ENCODE data around the gene NOXA1.

The NOXA1 gene

DNA sequence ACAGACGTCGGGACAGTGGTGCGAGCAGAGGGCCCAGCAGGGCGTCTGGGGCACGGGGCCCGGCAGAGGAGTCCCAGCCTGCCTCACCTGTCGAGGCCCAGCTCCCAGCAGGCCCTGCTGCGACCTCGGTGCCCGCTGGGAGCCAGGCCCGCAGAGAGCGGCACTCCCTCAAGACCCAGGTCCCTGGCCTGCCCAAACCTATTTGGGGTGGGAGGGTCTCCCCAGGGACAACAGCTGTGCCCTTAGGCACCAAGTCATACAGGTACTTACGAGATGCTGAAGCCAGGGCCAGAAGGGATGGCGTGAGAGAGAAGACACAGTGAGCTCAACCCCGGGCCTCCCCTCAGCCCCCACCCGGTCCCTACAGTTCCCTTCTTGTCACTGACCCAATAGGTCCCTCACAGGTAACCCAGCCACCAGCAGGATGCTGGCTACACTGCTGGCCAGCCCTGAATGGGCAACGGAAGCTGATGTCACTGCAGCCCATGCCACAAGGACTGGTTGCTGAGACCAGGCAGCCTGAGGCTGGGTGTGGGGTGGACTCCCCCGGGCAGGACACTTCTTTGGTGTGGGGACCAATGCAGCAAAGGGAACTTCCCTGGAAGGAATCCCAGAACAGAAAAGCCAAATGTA is 32.3 kb downstream of the NOXA1 start:
- DNase-seq, result no peak
- no peaks in the 10 kb centered on the region for H3K27me3 ChIP-seq (ENCODE audit: control insufficient read depth in 1 of 2, insufficient read depth in 1 of 2, low read length in 2 of 2)
- WGBS, result 92% methylated on average over 18 of the region's 18 CpGs

DNA sequence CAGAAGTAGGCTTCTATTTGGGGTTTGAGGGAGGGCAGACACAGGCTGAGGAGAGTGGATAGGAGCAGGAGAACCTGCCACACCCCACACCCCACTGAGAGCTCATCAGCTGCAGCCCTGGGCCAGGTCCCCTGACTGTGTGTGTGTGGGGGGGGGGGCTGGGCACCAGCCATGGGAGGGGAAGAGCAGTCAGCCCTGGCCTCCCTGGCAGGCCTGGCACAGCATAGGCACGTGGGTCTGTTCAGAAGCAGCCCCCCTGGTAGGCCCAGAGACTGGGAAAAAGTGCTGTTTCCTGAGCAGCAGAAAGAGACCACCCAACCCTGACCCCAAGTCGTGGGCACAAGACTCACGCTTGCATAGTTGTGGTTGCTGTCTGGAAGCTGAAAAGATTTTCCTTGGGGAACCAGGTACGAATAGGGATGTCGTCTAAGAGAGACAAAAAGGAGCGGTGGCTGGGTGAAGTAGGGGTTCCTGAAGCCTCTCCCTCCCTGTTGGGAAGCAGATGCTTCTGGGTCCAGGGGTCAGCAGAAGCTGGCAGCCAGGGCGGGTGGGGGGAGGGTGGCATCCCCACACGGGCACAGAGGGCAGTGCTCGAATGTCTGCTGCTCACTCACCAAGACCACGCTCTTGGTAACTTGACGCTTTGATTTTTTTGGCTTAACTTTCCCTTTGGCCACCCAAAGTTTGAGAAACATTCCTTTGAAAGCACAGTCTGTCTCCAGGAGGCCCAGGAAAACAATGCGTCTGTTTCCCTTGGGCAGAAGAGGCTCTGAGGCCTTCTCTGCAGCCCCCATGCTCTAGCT is 33.1 kb downstream of the NOXA1 start:
- 91% methylated on average over 12 of the region's 12 CpGs for WGBS
- H3K9ac ChIP-seq (ENCODE audit: low read length), result no peak overlapping the region
- no peak for DNase-seq
- peak overlapping the region; percentile 33 for H2BK5ac ChIP-seq (ENCODE audit: low read depth, low read length, poor library complexity, severe bottlenecking)
- H3K27ac ChIP-seq (ENCODE audit: low read length, poor library complexity, severe bottlenecking), result peak overlapping the region; percentile 68
- no peak overlapping the region for H3K18ac ChIP-seq (ENCODE audit: low read depth in 1 of 2, low read length in 2 of 2)
- no peaks in the 10 kb centered on the region for H3K9me3 ChIP-seq (ENCODE audit: control insufficient read depth, low read length)
- no peak overlapping the region for H3K23ac ChIP-seq (ENCODE audit: low read length in 2 of 2)
- H3K4me2 ChIP-seq (ENCODE audit: low read length, poor library complexity, severe bottlenecking), result peak overlapping the region; percentile 31
- H3K27me3 ChIP-seq (ENCODE audit: control insufficient read depth in 1 of 2, insufficient read depth in 1 of 2, low read length in 2 of 2), result no peaks in the 10 kb centered on the region
- H2BK120ac ChIP-seq (ENCODE audit: low read depth, low read length), result no peak overlapping the region
- H4K91ac ChIP-seq (ENCODE audit: low read length), result no peak overlapping the region
- H3K36me3 ChIP-seq (ENCODE audit: control insufficient read depth in 1 of 2, insufficient read depth in 2 of 2, low read depth in 1 of 2, low read length in 2 of 2), result peaks cover 19 to 59% of the 10 kb centered on the region in 2 experiments
- no peak overlapping the region for H2BK15ac ChIP-seq (ENCODE audit: low read depth, poor library complexity, severe bottlenecking)
- no peak overlapping the region for H4K8ac ChIP-seq (ENCODE audit: low read length)
- H3K4me1 ChIP-seq (ENCODE audit: control insufficient read depth, insufficient read depth, low read depth, low read length), result peaks cover 59% of the 10 kb centered on the region
- no peak overlapping the region for H3K4ac ChIP-seq (ENCODE audit: low read depth in 1 of 2, low read length in 2 of 2)
- H2BK12ac ChIP-seq (ENCODE audit: low read length in 2 of 2), result no peak overlapping the region
- no peak overlapping the region for H3K14ac ChIP-seq (ENCODE audit: low read length in 2 of 2)
- no peak overlapping the region for H3K4me3 ChIP-seq (ENCODE audit: insufficient read depth in 1 of 2, low read depth in 1 of 2, low read length in 2 of 2)
- no peak overlapping the region for H2AFZ ChIP-seq (ENCODE audit: low read depth, low read length)
- H2AK5ac ChIP-seq (ENCODE audit: low read length, severe bottlenecking), result no peak overlapping the region
- peaks cover 19% of the 10 kb centered on the region for H3K79me1 ChIP-seq (replicated peaks; ENCODE audit: low read length, poor library complexity, severe bottlenecking)

More for the DNA sequence above, 32.3 kb downstream of the NOXA1 start:
- no peak overlapping the region for H4K91ac ChIP-seq (ENCODE audit: low read length)
- H2BK120ac ChIP-seq (ENCODE audit: low read depth, low read length), result no peak overlapping the region
- no peak overlapping the region for H3K14ac ChIP-seq (ENCODE audit: low read length in 2 of 2)
- no peak overlapping the region for H3K4me2 ChIP-seq (ENCODE audit: low read length, poor library complexity, severe bottlenecking)
- no peak overlapping the region for H3K9ac ChIP-seq (ENCODE audit: low read length)
- H4K8ac ChIP-seq (ENCODE audit: low read length), result no peak overlapping the region
- peak overlapping the region; percentile 24 for H2AK5ac ChIP-seq (ENCODE audit: low read length, severe bottlenecking)
- peaks cover 59% of the 10 kb centered on the region for H3K4me1 ChIP-seq (ENCODE audit: control insufficient read depth, insufficient read depth, low read depth, low read length)
- no peak overlapping the region for H3K4ac ChIP-seq (ENCODE audit: low read depth in 1 of 2, low read length in 2 of 2)
- no peak overlapping the region for H3K18ac ChIP-seq (ENCODE audit: low read depth in 1 of 2, low read length in 2 of 2)
- no peak overlapping the region for H2BK12ac ChIP-seq (ENCODE audit: low read length in 2 of 2)
- H3K23ac ChIP-seq (ENCODE audit: low read length in 2 of 2), result no peak overlapping the region
- H2BK15ac ChIP-seq (ENCODE audit: low read depth, poor library complexity, severe bottlenecking), result peak overlapping the region; percentile 16
- peak overlapping the region; percentile 33 for H2BK5ac ChIP-seq (ENCODE audit: low read depth, low read length, poor library complexity, severe bottlenecking)
- H2AFZ ChIP-seq (ENCODE audit: low read depth, low read length), result no peak overlapping the region
- H3K27ac ChIP-seq (ENCODE audit: low read length, poor library complexity, severe bottlenecking), result peak overlapping the region; percentile 68
- no peaks in the 10 kb centered on the region for H3K9me3 ChIP-seq (ENCODE audit: control insufficient read depth, low read length)
- peaks cover 19% of the 10 kb centered on the region for H3K79me1 ChIP-seq (replicated peaks; ENCODE audit: low read length, poor library complexity, severe bottlenecking)
- H3K4me3 ChIP-seq (ENCODE audit: insufficient read depth in 1 of 2, low read depth in 1 of 2, low read length in 2 of 2), result no peak overlapping the region
- peaks cover 19 to 55% of the 10 kb centered on the region in 2 experiments for H3K36me3 ChIP-seq (ENCODE audit: control insufficient read depth in 1 of 2, insufficient read depth in 2 of 2, low read depth in 1 of 2, low read length in 2 of 2)

DNA sequence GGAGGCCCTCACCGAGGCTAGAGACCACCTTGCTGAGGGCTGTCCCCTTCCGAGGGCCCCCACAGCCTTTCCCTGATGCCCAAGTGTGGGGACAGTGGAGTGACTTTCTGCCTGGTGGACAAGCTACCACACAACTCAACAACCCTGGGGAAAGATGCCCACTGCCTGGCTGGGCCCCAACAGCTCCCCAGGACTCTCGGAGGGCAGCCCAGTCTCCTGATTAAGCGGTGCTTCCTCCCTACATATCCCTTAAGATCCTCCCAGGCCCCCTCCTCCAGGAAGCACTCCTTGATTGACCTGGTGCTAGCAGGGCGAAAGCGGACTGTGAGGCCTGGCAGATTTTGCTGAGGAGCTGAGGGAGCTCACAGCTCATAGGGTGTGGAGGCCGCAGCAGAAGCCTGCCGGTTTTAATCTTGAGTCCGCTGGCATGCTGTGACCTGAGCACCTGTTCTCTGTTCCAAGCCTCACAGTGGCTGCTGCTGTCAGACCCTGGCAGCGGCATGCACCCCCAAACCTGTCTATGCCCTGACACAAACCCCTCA is 33.7 kb downstream of the NOXA1 start:
- H2BK15ac ChIP-seq (ENCODE audit: low read depth, poor library complexity, severe bottlenecking), result no peak overlapping the region
- H3K27me3 ChIP-seq (ENCODE audit: control insufficient read depth in 1 of 2, insufficient read depth in 1 of 2, low read length in 2 of 2), result no peaks in the 10 kb centered on the region
- H4K91ac ChIP-seq (ENCODE audit: low read length), result no peak overlapping the region
- H2BK12ac ChIP-seq (ENCODE audit: low read length in 2 of 2), result no peak overlapping the region
- H3K23ac ChIP-seq (ENCODE audit: low read length in 2 of 2), result no peak overlapping the region
- H3K14ac ChIP-seq (ENCODE audit: low read length in 2 of 2), result no peak overlapping the region
- 96% methylated on average over 9 of the region's 10 CpGs for WGBS
- peaks cover 63% of the 10 kb centered on the region for H3K4me1 ChIP-seq (ENCODE audit: control insufficient read depth, insufficient read depth, low read depth, low read length)
- no peak overlapping the region for H2AFZ ChIP-seq (ENCODE audit: low read depth, low read length)
- peaks cover 19% of the 10 kb centered on the region for H3K79me1 ChIP-seq (replicated peaks; ENCODE audit: low read length, poor library complexity, severe bottlenecking)
- H3K4me2 ChIP-seq (ENCODE audit: low read length, poor library complexity, severe bottlenecking), result peak overlapping the region; percentile 30
- H3K27ac ChIP-seq (ENCODE audit: low read length, poor library complexity, severe bottlenecking), result peak overlapping the region; percentile 68
- H4K8ac ChIP-seq (ENCODE audit: low read length), result no peak overlapping the region
- H2BK120ac ChIP-seq (ENCODE audit: low read depth, low read length), result no peak overlapping the region
- H3K18ac ChIP-seq (ENCODE audit: low read depth in 1 of 2, low read length in 2 of 2), result no peak overlapping the region
- H3K36me3 ChIP-seq (ENCODE audit: control insufficient read depth in 1 of 2, insufficient read depth in 2 of 2, low read depth in 1 of 2, low read length in 2 of 2), result peaks cover 19 to 55% of the 10 kb centered on the region in 2 experiments
- H2AK5ac ChIP-seq (ENCODE audit: low read length, severe bottlenecking), result peak overlapping the region; percentile 24
- DNase-seq, result no peak
- H3K4ac ChIP-seq (ENCODE audit: low read depth in 1 of 2, low read length in 2 of 2), result no peak overlapping the region
- no peak overlapping the region for H3K4me3 ChIP-seq (ENCODE audit: insufficient read depth in 1 of 2, low read depth in 1 of 2, low read length in 2 of 2)
- H2BK5ac ChIP-seq (ENCODE audit: low read depth, low read length, poor library complexity, severe bottlenecking), result no peak overlapping the region
- no peaks in the 10 kb centered on the region for H3K9me3 ChIP-seq (ENCODE audit: control insufficient read depth, low read length)
- no peak overlapping the region for H3K9ac ChIP-seq (ENCODE audit: low read length)
